Activated CD4-positive, alpha-beta memory T cell treated with anti-CD3 and anti-CD28 coated beads for 36 hours (primary cell): ENCODE results near the gene ANKRD13D. TPM values are rescaled to one million over a fixed set of nuclear protein-coding genes. Genes with fewer than 3 reads are reported as not detected.
"Not testable (repeated sequence)": the region's sequence is repeated elsewhere in the genome, so short reads cannot be mapped to it uniquely, and the experiment has no call there.

Source experiments
- CTCF ChIA-PET: fragments of 350-600 bp; sonication (Branson Sonifier 250); formaldehyde crosslinking; loops from one replicate; lab custom pipeline; 2021; ENCODE audit warnings: antibody characterized with exemption, inconsistent platforms; lab: Charles Lee
- POLR2A ChIA-PET: fragments of 350-600 bp; sonication (Branson Sonifier 250); formaldehyde crosslinking; loops from one replicate; lab custom pipeline; 2021; ENCODE audit warnings: antibody characterized with exemption; lab: Charles Lee
- DNase-seq: peaks from one replicate; pipeline ENCODE4 v3.0.0-alpha.2; 2020
- H3K27ac Mint-ChIP-seq: one replicate; pipeline ENCODE4 v1.8.0; 2021; ENCODE audit warnings: mixed read lengths
- H3K27me3 Mint-ChIP-seq: one replicate; pipeline ENCODE4 v1.8.0; 2021; ENCODE audit warnings: mixed read lengths
- H3K36me3 Mint-ChIP-seq: one replicate; pipeline ENCODE4 v1.8.0; 2021; ENCODE audit warnings: mixed read lengths
- H3K4me1 Mint-ChIP-seq: one replicate; pipeline ENCODE4 v1.8.0; 2021; ENCODE audit warnings: low read depth, mixed read lengths
- H3K4me3 Mint-ChIP-seq: one replicate; pipeline ENCODE4 v1.8.0; 2021; ENCODE audit warnings: mild to moderate bottlenecking, mixed read lengths
- H3K9me3 Mint-ChIP-seq: one replicate; pipeline ENCODE4 v1.8.0; 2021; ENCODE audit warnings: mixed read lengths
- intact Hi-C: fragments of 100-400 bp; cut with micrococcal nuclease; formaldehyde crosslinking; loops from one replicate; pipeline ENCODE4 v1.15.1; 2023
- total RNA-seq, 2 experiments: library from RNA; stranded (reverse); gene quantifications; one replicate each; pipeline ENCODE4 v1.2.3, GENCODE V29; 2021

The ANKRD13D gene
- total RNA-seq, 2 experiments from 2014 or later = 85.9 to 89.4 TPM

DNA sequence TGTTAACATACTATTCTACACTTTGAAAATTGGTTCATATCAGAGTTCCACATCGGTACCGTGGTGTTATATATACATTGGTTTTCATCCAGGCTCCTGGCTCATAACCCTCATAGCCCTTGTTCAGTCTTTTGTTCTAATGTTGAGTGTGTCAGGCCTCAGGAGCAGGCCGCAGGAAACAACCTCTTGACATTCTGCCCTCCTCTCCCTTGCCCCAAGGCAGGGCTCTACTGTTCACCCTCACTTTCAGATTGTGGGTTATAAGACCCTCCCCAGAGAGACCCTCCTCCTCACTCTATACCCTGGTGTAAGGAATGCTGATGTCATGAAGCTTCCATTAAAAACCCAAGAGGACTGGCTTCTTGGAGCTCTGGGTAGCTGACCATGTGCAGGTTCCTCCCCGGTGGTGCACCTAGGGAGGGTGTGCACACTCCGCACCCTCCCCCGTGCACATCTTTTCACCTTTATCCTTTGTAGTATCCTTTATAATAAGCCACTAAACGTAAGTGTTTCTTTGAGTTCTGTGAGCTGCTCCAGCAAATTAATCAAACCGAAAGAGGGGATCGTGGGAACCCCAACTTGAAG, 26.3 kb downstream of the ANKRD13D start:
- Mint-ChIP-seq H3K36me3 (peaks cover 3% of the 10 kb centered on the region), H3K9me3 (no peaks in the 10 kb centered on the region), H3K27me3 (no peaks in the 10 kb centered on the region), H3K4me1 (peaks cover 38% of the 10 kb centered on the region), H3K27ac (no peak overlapping the region), H3K4me3 (no peak overlapping the region)
- ChIA-PET CTCF (interaction anchor here (0.7 to 10.2 kb wide), 6 partner anchors 11 to 91 kb away, joined by 3 to 150 read pairs (median 4); no protein-coding TSS in a partner anchor), POLR2A (interaction anchor here (0.6 to 2.8 kb wide), 3 partner anchors 28 to 49 kb away, joined by 3 to 9 read pairs (median 4); partner anchors contain the start of gene GRK2)
- intact Hi-C loops = loop anchor here (10.0 kb wide), 1 partner anchor 231 kb away; no protein-coding TSS in a partner anchor
- DNase-seq = no peak

DNA sequence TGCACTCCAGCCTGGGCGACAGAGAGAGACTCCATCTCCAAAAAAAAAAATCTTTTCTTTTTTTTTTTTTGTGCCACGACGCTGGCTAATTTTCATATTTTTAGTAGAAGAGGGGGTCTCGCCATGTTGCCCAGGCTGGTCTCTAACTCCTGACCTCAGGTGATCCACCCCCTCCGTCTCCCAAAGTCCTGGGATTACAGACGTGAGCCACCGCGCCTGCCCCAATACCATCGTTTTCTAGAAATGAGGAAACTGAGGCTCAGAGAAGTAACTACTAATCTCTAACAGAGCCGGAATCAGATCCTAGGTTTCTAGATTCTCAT, 27.7 kb downstream of the ANKRD13D start:
- ChIA-PET POLR2A (interaction anchor here (0.9 to 2.4 kb wide), 12 partner anchors 14 to 152 kb away, joined by 3 to 15 read pairs (median 7); partner anchors contain the start of genes ANKRD13D, CLCF1, GRK2 and RAD9A), CTCF (interaction anchor here (0.6 to 10.2 kb wide), 28 partner anchors 9 to 354 kb away, joined by 3 to 150 read pairs (median 9); partner anchors contain the start of genes ANKRD13D, GRK2, NUDT8 and POLD4)
- Mint-ChIP-seq H3K27ac (peak overlapping the region; percentile 99), H3K36me3 (peaks cover 3% of the 10 kb centered on the region), H3K27me3 (no peaks in the 10 kb centered on the region), H3K4me3 (peak overlapping the region; percentile 96), H3K4me1 (peaks cover 32% of the 10 kb centered on the region), H3K9me3 (no peaks in the 10 kb centered on the region)
- intact Hi-C loops = loop anchor here (1.0 to 10.0 kb wide), 6 partner anchors 29 to 232 kb away; partner anchors contain the start of gene POLD4
- DNase-seq = no peak

- Mint-ChIP-seq H3K4me1 (peaks cover 28% of the 10 kb centered on the region), H3K4me3 (peak overlapping the region; percentile 96), H3K27me3 (no peaks in the 10 kb centered on the region), H3K27ac (peak overlapping the region; percentile 99), H3K9me3 (no peaks in the 10 kb centered on the region), H3K36me3 (peaks cover 3% of the 10 kb centered on the region)
- intact Hi-C loops = loop anchor here (1.0 to 10.0 kb wide), 6 partner anchors 29 to 233 kb away; partner anchors contain the start of gene POLD4
- CTCF ChIA-PET = interaction anchor here (0.6 to 10.2 kb wide), 33 partner anchors 10 to 354 kb away, joined by 3 to 150 read pairs (median 7); partner anchors contain the start of genes ANKRD13D, GRK2, NUDT8 and POLD4
- POLR2A ChIA-PET = interaction anchor here (0.9 to 2.4 kb wide), 12 partner anchors 14 to 151 kb away, joined by 3 to 15 read pairs (median 7); partner anchors contain the start of genes ANKRD13D, CLCF1, GRK2 and RAD9A
- peak; percentile 99 for DNase-seq
Measured at GRCh38 chr11:67317205-67317887, 28.2 kb downstream of the ANKRD13D start.

GRCh38 chr11:67317888-67318555, 28.9 kb downstream of the ANKRD13D start:
- intact Hi-C loops = loop anchor here (1.0 to 10.0 kb wide), 6 partner anchors 30 to 233 kb away; partner anchors contain the start of gene POLD4
- Mint-ChIP-seq H3K4me3 (peak overlapping the region; percentile 96), H3K9me3 (no peaks in the 10 kb centered on the region), H3K4me1 (peaks cover 21% of the 10 kb centered on the region), H3K36me3 (peaks cover 3% of the 10 kb centered on the region), H3K27me3 (no peaks in the 10 kb centered on the region), H3K27ac (peak overlapping the region; percentile 99)
- DNase-seq = no peak
- ChIA-PET CTCF (interaction anchor here (0.6 to 10.2 kb wide), 28 partner anchors 11 to 311 kb away, joined by 3 to 150 read pairs (median 9); partner anchors contain the start of genes ANKRD13D, GRK2, NUDT8 and POLD4), POLR2A (interaction anchor here (1.2 to 2.4 kb wide), 10 partner anchors 15 to 78 kb away, joined by 3 to 15 read pairs (median 9); partner anchors contain the start of genes ANKRD13D, CLCF1, GRK2 and RAD9A)

GRCh38 chr11:67318876-67319275, 29.8 kb downstream of the ANKRD13D start:
- intact Hi-C loops = loop anchor here (10.0 kb wide), 1 partner anchor 234 kb away; no protein-coding TSS in a partner anchor
- ChIA-PET POLR2A (interaction anchor here (0.6 to 2.1 kb wide), 3 partner anchors 45 to 476 kb away, joined by 4 to 13 read pairs (median 6); no protein-coding TSS in a partner anchor), CTCF (interaction anchor here (0.6 to 10.2 kb wide), 10 partner anchors 21 to 356 kb away, joined by 3 to 150 read pairs (median 14); partner anchors contain the start of genes GRK2 and POLD4)
- not testable (repeated sequence) for DNase-seq, H3K27ac Mint-ChIP-seq, H3K36me3 Mint-ChIP-seq, H3K27me3 Mint-ChIP-seq, H3K9me3 Mint-ChIP-seq
- peaks cover 13% of the 10 kb centered on the region for H3K4me1 Mint-ChIP-seq
- H3K4me3 Mint-ChIP-seq = peak overlapping the region; percentile 96

DNA sequence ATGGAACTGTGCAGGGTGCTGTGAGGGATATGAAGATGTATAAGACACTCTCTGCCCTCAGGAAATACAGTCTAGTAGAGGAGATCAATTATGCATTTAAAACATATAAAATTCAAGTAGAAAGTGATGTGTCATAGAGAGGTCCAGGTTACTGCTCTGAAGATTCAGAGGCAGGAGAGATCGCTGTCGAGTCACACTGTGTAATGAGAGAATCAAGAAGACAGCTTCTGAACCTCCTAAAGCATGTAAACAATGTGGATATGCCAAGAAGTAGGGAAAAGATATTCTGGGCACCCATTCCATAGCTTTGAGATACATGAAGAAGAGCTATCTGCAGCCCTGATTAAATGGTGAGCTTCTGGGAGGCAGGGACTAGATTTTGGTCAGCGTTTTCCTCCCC, 30.9 kb downstream of the ANKRD13D start:
- CTCF ChIA-PET = interaction anchor here (1.4 to 10.2 kb wide), 6 partner anchors 26 to 62 kb away, joined by 6 to 150 read pairs (median 26); partner anchors contain the start of gene GRK2
- Mint-ChIP-seq H3K4me1 (peaks cover 11% of the 10 kb centered on the region), H3K9me3 (no peaks in the 10 kb centered on the region), H3K27ac (no peak overlapping the region), H3K27me3 (no peaks in the 10 kb centered on the region), H3K4me3 (no peak overlapping the region), H3K36me3 (peaks cover 3% of the 10 kb centered on the region)
- POLR2A ChIA-PET = interaction anchor here (0.6 kb wide), 1 partner anchor 55 kb away, joined by 3 read pairs; no protein-coding TSS in a partner anchor
- intact Hi-C loops = no loop called here
- no peak for DNase-seq

DNA sequence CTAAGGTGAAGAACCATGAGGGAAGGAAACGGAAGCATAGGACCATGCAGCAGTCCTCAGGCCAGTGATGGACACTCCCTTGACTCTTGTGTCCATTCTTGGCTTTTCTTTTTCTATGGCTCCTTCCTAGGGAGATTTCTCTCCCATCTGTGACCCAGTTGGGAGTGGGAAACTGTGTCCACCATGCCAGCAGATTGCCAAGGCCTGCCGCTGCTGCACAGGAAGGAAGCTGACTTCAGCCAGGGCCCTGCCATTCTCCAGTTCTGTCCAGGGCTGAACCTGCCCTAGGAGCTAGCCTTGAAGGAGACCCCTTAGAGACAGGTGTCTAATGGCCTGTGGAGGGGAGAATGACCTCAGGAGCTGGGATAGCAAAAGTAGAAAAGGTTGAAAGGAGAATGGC, 31.6 kb downstream of the ANKRD13D start:
- Mint-ChIP-seq H3K4me3 (no peak overlapping the region), H3K27ac (no peak overlapping the region), H3K4me1 (peaks cover 9% of the 10 kb centered on the region), H3K27me3 (no peaks in the 10 kb centered on the region), H3K36me3 (peaks cover 3% of the 10 kb centered on the region), H3K9me3 (no peaks in the 10 kb centered on the region)
- DNase-seq = no peak
- CTCF ChIA-PET = interaction anchor here (0.7 to 10.2 kb wide), 5 partner anchors 25 to 62 kb away, joined by 3 to 150 read pairs (median 12); no protein-coding TSS in a partner anchor
- intact Hi-C loops = no loop called here
- POLR2A ChIA-PET = interaction anchor here (0.6 kb wide), 1 partner anchor 55 kb away, joined by 3 read pairs; no protein-coding TSS in a partner anchor

DNA sequence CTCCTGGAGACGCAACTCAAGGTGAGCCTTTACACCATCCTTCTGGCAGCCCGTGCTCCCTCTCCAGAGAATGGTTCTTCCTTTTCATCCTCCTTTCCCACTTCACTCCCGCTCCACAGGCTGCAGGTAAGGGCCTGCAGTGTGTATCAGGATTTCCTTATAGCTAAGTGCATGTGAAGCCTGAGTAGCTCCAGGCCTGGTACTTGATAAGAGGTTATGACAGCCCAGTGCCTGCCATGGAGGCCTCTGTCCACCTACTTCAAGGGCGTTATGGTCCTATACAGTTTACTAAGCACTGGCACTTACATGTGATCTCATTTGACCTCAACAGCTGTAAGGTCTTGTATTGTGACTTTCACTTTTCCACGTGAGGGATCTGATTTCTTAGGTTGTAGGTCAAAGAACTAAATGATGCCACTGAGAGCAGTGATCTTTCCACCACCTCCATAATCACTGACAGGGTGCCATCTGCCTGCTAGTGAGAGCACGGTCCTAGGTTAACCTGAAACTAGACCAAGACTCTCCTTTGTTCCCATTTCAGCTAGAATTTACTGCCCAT, 32.3 kb downstream of the ANKRD13D start:
- POLR2A ChIA-PET = no interaction called here
- Mint-ChIP-seq H3K9me3 (no peaks in the 10 kb centered on the region), H3K4me1 (peaks cover 9% of the 10 kb centered on the region), H3K4me3 (no peak overlapping the region), H3K36me3 (peaks cover 3% of the 10 kb centered on the region), H3K27me3 (no peaks in the 10 kb centered on the region), H3K27ac (no peak overlapping the region)
- intact Hi-C loops = no loop called here
- no peak for DNase-seq
- CTCF ChIA-PET = interaction anchor here (0.7 to 10.2 kb wide), 5 partner anchors 25 to 61 kb away, joined by 3 to 150 read pairs (median 12); no protein-coding TSS in a partner anchor

GRCh38 chr11:67322049-67322448, 32.9 kb downstream of the ANKRD13D start:
- H3K36me3 Mint-ChIP-seq = peaks cover 3% of the 10 kb centered on the region
- H3K9me3 Mint-ChIP-seq = no peaks in the 10 kb centered on the region
- H3K4me3 Mint-ChIP-seq = no peak overlapping the region
- POLR2A ChIA-PET = interaction anchor here (0.6 kb wide), 1 partner anchor 207 kb away, joined by 3 read pairs; no protein-coding TSS in a partner anchor
- CTCF ChIA-PET = interaction anchor here (0.6 to 10.2 kb wide), 4 partner anchors 24 to 109 kb away, joined by 3 to 150 read pairs (median 16); no protein-coding TSS in a partner anchor
- no peak overlapping the region for H3K27ac Mint-ChIP-seq
- DNase-seq = no peak
- H3K4me1 Mint-ChIP-seq = peaks cover 9% of the 10 kb centered on the region
- intact Hi-C loops = no loop called here
- no peaks in the 10 kb centered on the region for H3K27me3 Mint-ChIP-seq

DNA sequence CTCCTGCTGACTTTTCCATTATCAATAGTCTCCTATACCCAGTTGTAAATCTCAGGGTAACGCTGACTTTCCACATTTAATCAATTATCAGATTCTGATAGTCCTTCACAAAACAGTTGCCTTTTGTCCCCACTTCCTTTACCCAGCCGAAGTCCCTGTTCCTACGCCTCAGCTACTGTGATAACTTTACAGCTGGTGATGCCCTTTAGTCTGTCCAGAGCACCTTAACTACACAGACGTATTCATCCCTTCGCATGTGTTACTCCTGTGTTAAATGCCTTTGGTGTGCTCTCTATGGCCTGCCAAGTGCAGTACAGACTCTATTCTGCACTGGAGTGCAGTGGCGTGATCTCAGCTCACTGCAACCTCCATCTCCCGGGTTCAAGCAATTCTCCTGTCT, 34.4 kb downstream of the ANKRD13D start:
- no peak for DNase-seq
- Mint-ChIP-seq H3K27ac (no peak overlapping the region), H3K4me1 (peaks cover 5% of the 10 kb centered on the region), H3K9me3 (no peaks in the 10 kb centered on the region), H3K36me3 (no peaks in the 10 kb centered on the region), H3K4me3 (no peak overlapping the region), H3K27me3 (no peaks in the 10 kb centered on the region)
- POLR2A ChIA-PET = no interaction called here
- CTCF ChIA-PET = interaction anchor here (0.7 to 10.2 kb wide), 5 partner anchors 22 to 66 kb away, joined by 3 to 150 read pairs (median 5); no protein-coding TSS in a partner anchor
- intact Hi-C loops = no loop called here
